HEK293 (cell line): Measurements from ENCODE around the gene TIMM44.

Source experiments
- BCL11A ChIP-seq: fragments of 450-650 bp; formaldehyde crosslinking; IDR thresholded peaks from 2 replicates; pipeline ENCODE4 v1.5.1; 2016; ENCODE audit warnings: low read depth, missing biosample characterization, missing genetic modification characterization
- MZF1 ChIP-seq: fragments of 450-650 bp; formaldehyde crosslinking; IDR thresholded peaks from 2 replicates; pipeline ENCODE4 v1.5.1; 2017; ENCODE audit warnings: missing biosample characterization, missing genetic modification characterization, borderline replicate concordance
- REPIN1 ChIP-seq: fragments of 450-650 bp; formaldehyde crosslinking; IDR thresholded peaks from 2 replicates; pipeline ENCODE4 v1.5.1; 2017; ENCODE audit warnings: missing biosample characterization, missing genetic modification characterization, low read depth
- SCRT1 ChIP-seq: fragments of 450-650 bp; formaldehyde crosslinking; IDR thresholded peaks from 2 replicates; pipeline ENCODE4 v1.5.1; 2016; ENCODE audit warnings: missing biosample characterization, missing genetic modification characterization, borderline replicate concordance
- YY1 ChIP-seq: fragments of 450-650 bp; formaldehyde crosslinking; IDR thresholded peaks from 2 replicates; pipeline ENCODE4 v1.5.1; 2018; ENCODE audit warnings: missing biosample characterization, missing genetic modification characterization
- ZBTB1 ChIP-seq: fragments of 450-650 bp; formaldehyde crosslinking; IDR thresholded peaks from 2 replicates; pipeline ENCODE4 v1.5.1; 2016; ENCODE audit warnings: missing biosample characterization, missing genetic modification characterization
- ZNF114 ChIP-seq: fragments of 450-650 bp; formaldehyde crosslinking; IDR thresholded peaks from 2 replicates; pipeline ENCODE4 v1.5.0; 2017; ENCODE audit warnings: missing biosample characterization, missing genetic modification characterization
- ZNF138 ChIP-seq: fragments of 450-650 bp; formaldehyde crosslinking; IDR thresholded peaks from 2 replicates; pipeline ENCODE4 v1.5.1; 2016; ENCODE audit warnings: missing biosample characterization, missing genetic modification characterization, borderline replicate concordance
- ZSCAN30 ChIP-seq: fragments of 450-650 bp; IDR thresholded peaks from 2 replicates; pipeline ENCODE4 v1.5.1; 2018; ENCODE audit warnings: missing biosample characterization, mild to moderate bottlenecking, missing genetic modification characterization, moderate library complexity
- TF ChIP-seq, protein P1 (sequence below): fragments of 450-650 bp; formaldehyde crosslinking; IDR thresholded peaks from 2 replicates; pipeline ENCODE4 v1.5.1; 2016; ENCODE audit warnings: missing biosample characterization, missing genetic modification characterization
- TF ChIP-seq, protein P2 (sequence below): fragments of 450-650 bp; formaldehyde crosslinking; IDR thresholded peaks from 2 replicates; pipeline ENCODE4 v1.5.1; 2017; ENCODE audit warnings: missing biosample characterization, missing genetic modification characterization
- TF ChIP-seq, protein P3 (sequence below): fragments of 450-650 bp; formaldehyde crosslinking; IDR thresholded peaks from 2 replicates; pipeline ENCODE4 v1.5.1; 2016; ENCODE audit warnings: missing biosample characterization, missing genetic modification characterization
- TF ChIP-seq, protein P4 (sequence below): fragments of 450-650 bp; formaldehyde crosslinking; IDR thresholded peaks from 2 replicates; pipeline ENCODE4 v1.5.1; 2016; ENCODE audit warnings: missing biosample characterization, missing genetic modification characterization
- TF ChIP-seq, protein P5 (sequence below): fragments of 450-650 bp; formaldehyde crosslinking; conservative IDR thresholded peaks from 2 replicates; pipeline ENCODE4 v1.5.1; 2016; ENCODE audit warnings: low read depth, missing biosample characterization, missing genetic modification characterization

DNA sequence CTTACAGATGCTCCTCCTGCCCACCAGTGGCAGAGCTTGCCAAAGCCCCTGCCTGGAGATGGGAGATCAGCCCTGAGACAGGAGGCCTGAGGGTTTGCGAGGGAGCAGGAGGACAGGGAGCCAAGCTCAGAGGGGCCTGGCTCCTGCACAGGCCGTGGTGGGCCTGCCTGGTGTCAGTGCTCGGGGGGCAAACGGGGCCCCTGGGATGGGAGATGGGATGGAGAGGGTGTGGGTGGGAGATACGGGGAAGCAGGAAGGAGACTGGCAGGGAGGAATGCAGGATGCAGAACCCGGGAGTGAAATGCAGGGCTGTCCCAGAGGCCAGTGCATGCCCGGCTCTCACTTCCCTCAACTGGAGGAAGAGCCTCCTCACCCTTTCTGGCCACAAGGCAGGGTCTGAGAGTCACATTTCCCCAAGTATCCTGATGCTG, 42.0 kb upstream of the TIMM44 start:
- TF ChIP-seq, protein P1, sequence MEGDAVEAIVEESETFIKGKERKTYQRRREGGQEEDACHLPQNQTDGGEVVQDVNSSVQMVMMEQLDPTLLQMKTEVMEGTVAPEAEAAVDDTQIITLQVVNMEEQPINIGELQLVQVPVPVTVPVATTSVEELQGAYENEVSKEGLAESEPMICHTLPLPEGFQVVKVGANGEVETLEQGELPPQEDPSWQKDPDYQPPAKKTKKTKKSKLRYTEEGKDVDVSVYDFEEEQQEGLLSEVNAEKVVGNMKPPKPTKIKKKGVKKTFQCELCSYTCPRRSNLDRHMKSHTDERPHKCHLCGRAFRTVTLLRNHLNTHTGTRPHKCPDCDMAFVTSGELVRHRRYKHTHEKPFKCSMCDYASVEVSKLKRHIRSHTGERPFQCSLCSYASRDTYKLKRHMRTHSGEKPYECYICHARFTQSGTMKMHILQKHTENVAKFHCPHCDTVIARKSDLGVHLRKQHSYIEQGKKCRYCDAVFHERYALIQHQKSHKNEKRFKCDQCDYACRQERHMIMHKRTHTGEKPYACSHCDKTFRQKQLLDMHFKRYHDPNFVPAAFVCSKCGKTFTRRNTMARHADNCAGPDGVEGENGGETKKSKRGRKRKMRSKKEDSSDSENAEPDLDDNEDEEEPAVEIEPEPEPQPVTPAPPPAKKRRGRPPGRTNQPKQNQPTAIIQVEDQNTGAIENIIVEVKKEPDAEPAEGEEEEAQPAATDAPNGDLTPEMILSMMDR (tag by site-specific recombination) = no peak
- TF ChIP-seq ZSCAN30 (tag by site-specific recombination) = no peak
- TF ChIP-seq ZBTB1 (tag by site-specific recombination) = no peak
- TF ChIP-seq, protein P2, sequence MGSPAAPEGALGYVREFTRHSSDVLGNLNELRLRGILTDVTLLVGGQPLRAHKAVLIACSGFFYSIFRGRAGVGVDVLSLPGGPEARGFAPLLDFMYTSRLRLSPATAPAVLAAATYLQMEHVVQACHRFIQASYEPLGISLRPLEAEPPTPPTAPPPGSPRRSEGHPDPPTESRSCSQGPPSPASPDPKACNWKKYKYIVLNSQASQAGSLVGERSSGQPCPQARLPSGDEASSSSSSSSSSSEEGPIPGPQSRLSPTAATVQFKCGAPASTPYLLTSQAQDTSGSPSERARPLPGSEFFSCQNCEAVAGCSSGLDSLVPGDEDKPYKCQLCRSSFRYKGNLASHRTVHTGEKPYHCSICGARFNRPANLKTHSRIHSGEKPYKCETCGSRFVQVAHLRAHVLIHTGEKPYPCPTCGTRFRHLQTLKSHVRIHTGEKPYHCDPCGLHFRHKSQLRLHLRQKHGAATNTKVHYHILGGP (tag by site-specific recombination) = no peak
- TF ChIP-seq, protein P3, sequence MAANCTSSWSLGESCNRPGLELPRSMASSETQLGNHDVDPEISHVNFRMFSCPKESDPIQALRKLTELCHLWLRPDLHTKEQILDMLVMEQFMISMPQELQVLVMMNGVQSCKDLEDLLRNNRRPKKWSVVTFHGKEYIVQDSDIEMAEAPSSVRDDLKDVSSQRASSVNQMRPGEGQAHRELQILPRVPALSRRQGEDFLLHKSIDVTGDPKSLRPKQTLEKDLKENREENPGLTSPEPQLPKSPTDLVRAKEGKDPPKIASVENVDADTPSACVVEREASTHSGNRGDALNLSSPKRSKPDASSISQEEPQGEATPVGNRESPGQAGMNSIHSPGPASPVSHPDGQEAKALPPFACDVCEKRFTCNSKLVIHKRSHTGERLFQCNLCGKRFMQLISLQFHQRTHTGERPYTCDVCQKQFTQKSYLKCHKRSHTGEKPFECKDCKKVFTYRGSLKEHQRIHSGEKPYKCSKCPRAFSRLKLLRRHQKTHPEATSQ (tag by site-specific recombination) = no peak
- TF ChIP-seq MZF1 = no peak
- no peak for TF ChIP-seq BCL11A (tag by site-specific recombination)
- TF ChIP-seq, protein P4, sequence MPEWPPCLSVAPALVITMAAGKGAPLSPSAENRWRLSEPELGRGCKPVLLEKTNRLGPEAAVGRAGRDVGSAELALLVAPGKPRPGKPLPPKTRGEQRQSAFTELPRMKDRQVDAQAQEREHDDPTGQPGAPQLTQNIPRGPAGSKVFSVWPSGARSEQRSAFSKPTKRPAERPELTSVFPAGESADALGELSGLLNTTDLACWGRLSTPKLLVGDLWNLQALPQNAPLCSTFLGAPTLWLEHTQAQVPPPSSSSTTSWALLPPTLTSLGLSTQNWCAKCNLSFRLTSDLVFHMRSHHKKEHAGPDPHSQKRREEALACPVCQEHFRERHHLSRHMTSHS (tag by site-specific recombination) = no peak
- no peak for TF ChIP-seq ZNF114
- TF ChIP-seq, protein P5, sequence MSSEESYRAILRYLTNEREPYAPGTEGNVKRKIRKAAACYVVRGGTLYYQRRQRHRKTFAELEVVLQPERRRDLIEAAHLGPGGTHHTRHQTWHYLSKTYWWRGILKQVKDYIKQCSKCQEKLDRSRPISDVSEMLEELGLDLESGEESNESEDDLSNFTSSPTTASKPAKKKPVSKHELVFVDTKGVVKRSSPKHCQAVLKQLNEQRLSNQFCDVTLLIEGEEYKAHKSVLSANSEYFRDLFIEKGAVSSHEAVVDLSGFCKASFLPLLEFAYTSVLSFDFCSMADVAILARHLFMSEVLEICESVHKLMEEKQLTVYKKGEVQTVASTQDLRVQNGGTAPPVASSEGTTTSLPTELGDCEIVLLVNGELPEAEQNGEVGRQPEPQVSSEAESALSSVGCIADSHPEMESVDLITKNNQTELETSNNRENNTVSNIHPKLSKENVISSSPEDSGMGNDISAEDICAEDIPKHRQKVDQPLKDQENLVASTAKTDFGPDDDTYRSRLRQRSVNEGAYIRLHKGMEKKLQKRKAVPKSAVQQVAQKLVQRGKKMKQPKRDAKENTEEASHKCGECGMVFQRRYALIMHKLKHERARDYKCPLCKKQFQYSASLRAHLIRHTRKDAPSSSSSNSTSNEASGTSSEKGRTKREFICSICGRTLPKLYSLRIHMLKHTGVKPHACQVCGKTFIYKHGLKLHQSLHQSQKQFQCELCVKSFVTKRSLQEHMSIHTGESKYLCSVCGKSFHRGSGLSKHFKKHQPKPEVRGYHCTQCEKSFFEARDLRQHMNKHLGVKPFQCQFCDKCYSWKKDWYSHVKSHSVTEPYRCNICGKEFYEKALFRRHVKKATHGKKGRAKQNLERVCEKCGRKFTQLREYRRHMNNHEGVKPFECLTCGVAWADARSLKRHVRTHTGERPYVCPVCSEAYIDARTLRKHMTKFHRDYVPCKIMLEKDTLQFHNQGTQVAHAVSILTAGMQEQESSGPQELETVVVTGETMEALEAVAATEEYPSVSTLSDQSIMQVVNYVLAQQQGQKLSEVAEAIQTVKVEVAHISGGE (tag by site-specific recombination) = no peak
- TF ChIP-seq YY1 = no peak
- TF ChIP-seq ZNF138 (tag by site-specific recombination) = no peak
- TF ChIP-seq REPIN1 (tag by site-specific recombination) = no peak
- no peak for TF ChIP-seq SCRT1 (tag by site-specific recombination)
